ENCODE data around the gene ERVFRD-1. TPM values are rescaled to one million over a fixed set of nuclear protein-coding genes. Genes with fewer than 3 reads are reported as not detected.
"Not testable (repeated sequence)": the region's sequence is repeated elsewhere in the genome, so short reads cannot be mapped to it uniquely, and the experiment has no call there.

Gene ERVFRD-1
- total RNA-seq, 1 donor, result not detected

GRCh38 chr6:11092668-11093375 is 18.7 kb downstream of the ERVFRD-1 start:
- Histone ChIP-seq H3K36me3 (ENCODE audit: insufficient read depth, low read length) (no peaks in the 10 kb centered on the region), H3K4me3 (ENCODE audit: insufficient read depth, low read length) (peak overlapping the region; percentile 99), H3K27me3 (ENCODE audit: insufficient read depth, low read length) (no peaks in the 10 kb centered on the region), H3K79me2 (ENCODE audit: insufficient read depth, low read length) (peaks cover 38% of the 10 kb centered on the region), H2AFZ (ENCODE audit: low read length) (peak overlapping the region; percentile 99), H4K20me1 (ENCODE audit: insufficient read depth, low read length) (peaks cover 14% of the 10 kb centered on the region), H3K9me3 (ENCODE audit: low read depth, low read length) (no peaks in the 10 kb centered on the region), H3K4me2 (ENCODE audit: insufficient read depth, low read length) (peak overlapping the region; percentile 97), H3K4me1 (ENCODE audit: insufficient read depth, low read length) (peaks cover 17% of the 10 kb centered on the region), H3K27ac (ENCODE audit: low read depth, low read length) (peak overlapping the region; percentile 95)
- TF ChIP-seq CTCF (IDR thresholded peaks at IDR 0.05; ENCODE audit: extremely low read depth, low read depth, low read length), result no peak
- peak; percentile 93 for DNase-seq (ENCODE audit: insufficient read length, low spot score, missing footprints)

DNA sequence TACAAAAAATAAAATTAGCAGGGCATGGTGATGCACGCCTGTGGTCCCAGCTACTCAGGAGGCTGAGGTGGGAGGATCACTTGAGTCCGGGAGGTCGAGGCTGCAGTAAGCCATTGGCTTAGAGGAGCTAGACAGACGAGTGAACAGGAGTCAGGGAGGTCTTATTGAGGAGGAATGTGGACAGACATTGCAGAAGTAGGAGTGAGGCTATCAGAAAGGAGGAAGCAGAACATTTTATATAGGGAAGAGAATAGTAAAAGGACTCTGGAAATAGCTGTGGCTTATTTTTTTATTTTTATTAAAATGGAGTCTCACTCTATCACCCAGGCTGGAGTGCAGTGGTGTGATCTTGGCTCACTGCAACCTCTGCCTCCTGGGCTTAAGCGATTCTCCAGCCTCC is 20.4 kb downstream of the ERVFRD-1 start:
- not testable (repeated sequence) for H3K27ac ChIP-seq (ENCODE audit: low read depth, low read length); H3K9me3 ChIP-seq (ENCODE audit: low read depth, low read length); H3K4me3 ChIP-seq (ENCODE audit: insufficient read depth, low read length); H3K27me3 ChIP-seq (ENCODE audit: insufficient read depth, low read length); H4K20me1 ChIP-seq (ENCODE audit: insufficient read depth, low read length); H3K36me3 ChIP-seq (ENCODE audit: insufficient read depth, low read length); DNase-seq (ENCODE audit: insufficient read length, low spot score, missing footprints); H3K4me2 ChIP-seq (ENCODE audit: insufficient read depth, low read length); H2AFZ ChIP-seq (ENCODE audit: low read length)
- H3K79me2 ChIP-seq (ENCODE audit: insufficient read depth, low read length), result peaks cover 21% of the 10 kb centered on the region
- H3K4me1 ChIP-seq (ENCODE audit: insufficient read depth, low read length), result peaks cover 14% of the 10 kb centered on the region

- no peak overlapping the region for H3K27ac ChIP-seq (ENCODE audit: low read depth, low read length)
Observed at GRCh38 chr6:11089695-11090094, 21.8 kb downstream of the ERVFRD-1 start.

GRCh38 chr6:11087141-11087812 is 24.2 kb downstream of the ERVFRD-1 start:
- not testable (repeated sequence) for H3K4me1 ChIP-seq (ENCODE audit: insufficient read depth, low read length); H3K4me2 ChIP-seq (ENCODE audit: insufficient read depth, low read length); H3K27ac ChIP-seq (ENCODE audit: low read depth, low read length); H3K36me3 ChIP-seq (ENCODE audit: insufficient read depth, low read length); H3K4me3 ChIP-seq (ENCODE audit: insufficient read depth, low read length); DNase-seq (ENCODE audit: insufficient read length, low spot score, missing footprints); H4K20me1 ChIP-seq (ENCODE audit: insufficient read depth, low read length); H3K27me3 ChIP-seq (ENCODE audit: insufficient read depth, low read length); H3K79me2 ChIP-seq (ENCODE audit: insufficient read depth, low read length); H3K9me3 ChIP-seq (ENCODE audit: low read depth, low read length); H2AFZ ChIP-seq (ENCODE audit: low read length)

More at GRCh38 chr6:11089695-11090094, 21.8 kb downstream of the ERVFRD-1 start:
- no peak overlapping the region for H3K4me2 ChIP-seq (ENCODE audit: insufficient read depth, low read length)
- H3K4me1 ChIP-seq (ENCODE audit: insufficient read depth, low read length), result peaks cover 4% of the 10 kb centered on the region
- H3K9me3 ChIP-seq (ENCODE audit: low read depth, low read length), result no peaks in the 10 kb centered on the region
- H3K27me3 ChIP-seq (ENCODE audit: insufficient read depth, low read length), result no peaks in the 10 kb centered on the region
- no peak overlapping the region for H2AFZ ChIP-seq (ENCODE audit: low read length)
- no peaks in the 10 kb centered on the region for H3K36me3 ChIP-seq (ENCODE audit: insufficient read depth, low read length)
- H4K20me1 ChIP-seq (ENCODE audit: insufficient read depth, low read length), result no peaks in the 10 kb centered on the region
- DNase-seq (ENCODE audit: insufficient read length, low spot score, missing footprints), result no peak
- peaks cover 6% of the 10 kb centered on the region for H3K79me2 ChIP-seq (ENCODE audit: insufficient read depth, low read length)
- no peak overlapping the region for H3K4me3 ChIP-seq (ENCODE audit: insufficient read depth, low read length)
- TF ChIP-seq CTCF (IDR thresholded peaks at IDR 0.05; ENCODE audit: extremely low read depth, low read depth, low read length), result no peak
